K562 (cell line): ENCODE data around the gene NUDCD3.

Source experiments
- BRF2 ChIP-seq: IDR thresholded peaks from 3 replicates; pipeline ENCODE4 v1.6.1; 2011; ENCODE audit warnings: borderline replicate concordance, mild to moderate bottlenecking; ENCODE audit not compliant: insufficient read length, insufficient read depth
- CEBPZ ChIP-seq: fragments of 150-350 bp; IDR thresholded peaks from 2 replicates; pipeline ENCODE4 v1.6.1; 2014; ENCODE audit warnings: low read depth, mild to moderate bottlenecking, low read length, borderline replicate concordance
- CHD4 ChIP-seq: fragments of 200-600 bp; sonication (generic); IDR thresholded peaks from 3 replicates; pipeline ENCODE4 v1.6.1; 2012; ENCODE audit warnings: low read depth, mild to moderate bottlenecking, mixed read lengths, low read length, inconsistent platforms; ENCODE audit not compliant: insufficient read depth, insufficient replicate concordance, poor library complexity, severe bottlenecking
- CTCF ChIP-seq, 3 experiments: IDR thresholded peaks in 2 of 3; conservative IDR thresholded peaks in 1 of 3; 2 replicates each; pipeline ENCODE4 v1.5.1; 2011 to 2012; ENCODE audit warnings: low read length in 3 of 3, mild to moderate bottlenecking in 3 of 3, control low read depth in 2 of 3, improper control_type of control experiment in 1 of 3, inconsistent platforms in 1 of 3, low read depth in 1 of 3, mixed read lengths in 1 of 3, moderate library complexity in 1 of 3; ENCODE audit not compliant: insufficient read depth in 2 of 3
- FOXM1 ChIP-seq, 2 experiments: fragments of 450-650 bp in 1 of 2; sonication (generic) in 1 of 2; formaldehyde crosslinking in 1 of 2; IDR thresholded peaks; 2 replicates each; pipeline versions ENCODE4 v1.6.1 to v1.9.0; 2017 to 2022; ENCODE audit warnings: low read depth in 2 of 2, mild to moderate bottlenecking in 2 of 2, missing genetic modification reagents in 1 of 2, moderate library complexity in 1 of 2
- PHF21A ChIP-seq: fragments of 450-650 bp; IDR thresholded peaks from 2 replicates; pipeline ENCODE4 v1.6.1; 2017; ENCODE audit warnings: low read depth, borderline replicate concordance
- RCOR1 ChIP-seq, 2 experiments: IDR thresholded peaks; 2 replicates each; pipeline ENCODE4 v1.6.1; 2012; ENCODE audit warnings: low read depth in 2 of 2, low read length in 2 of 2, borderline replicate concordance in 1 of 2, improper control_type of control experiment in 1 of 2
- REST ChIP-seq, 2 experiments: fragments of 450-650 bp; formaldehyde crosslinking in 1 of 2; IDR thresholded peaks; 2 replicates each; pipeline versions ENCODE4 v1.4.0 to v1.6.1; 2014 to 2020; ENCODE audit warnings: mild to moderate bottlenecking in 2 of 2, borderline replicate concordance in 1 of 2, low read depth in 1 of 2
- ZBTB26 ChIP-seq: fragments of 450-650 bp; formaldehyde crosslinking; IDR thresholded peaks from 2 replicates; pipeline ENCODE4 v1.4.0; 2022; ENCODE audit warnings: missing genetic modification characterization
- ZNF655 ChIP-seq: fragments of 250-450 bp; sonication (Bioruptor Pico); IDR thresholded peaks from 2 replicates; pipeline ENCODE4 v1.5.0; 2021

- TF ChIP-seq PHF21A (no peak), CHD4 (no peak), CTCF (IDR thresholded peaks at IDR 0.05 in 2 of 3, conservative IDR thresholded peaks at IDR 0.05 in 1 of 3; ENCODE audit: insufficient read depth in 2 of 3, low read depth in 1 of 3, low read length in 3 of 3) (no peak), FOXM1 (IDR thresholded peaks at IDR 0.05; ENCODE audit: low read depth) (no peak), FOXM1 (CRISPR knock-in tag; IDR thresholded peaks at IDR 0.05; ENCODE audit: low read depth) (no peak), ZNF655 (CRISPR knock-in tag) (no peak), ZBTB26 (CRISPR knock-in tag) (no peak), BRF2 (no peak), CEBPZ (no peak), REST (IDR thresholded peaks at IDR 0.05; ENCODE audit: borderline replicate concordance) (no peak), REST (CRISPR knock-in tag; IDR thresholded peaks at IDR 0.05; ENCODE audit: low read depth) (no peak), RCOR1 (IDR thresholded peaks at IDR 0.05; ENCODE audit: borderline replicate concordance in 1 of 2, low read depth in 2 of 2, low read length in 2 of 2) (no peak)
Observed at GRCh38 chr7:44472843-44473242, 17.6 kb downstream of the NUDCD3 start.
